ENCODE data around the gene PIK3R1.

PIK3R1 gene

GRCh38 chr5:68332556-68332955 is 117.0 kb downstream of the PIK3R1 start:
- peak; percentile 80 for DNase-seq

GRCh38 chr5:68333649-68334552 is 118.3 kb downstream of the PIK3R1 start:
- peak; percentile 86 for DNase-seq

GRCh38 chr5:68334553-68334886 is 119.0 kb downstream of the PIK3R1 start:
- DNase-seq = peak; percentile 52

- DNase-seq = no peak
These were observed 119.5 kb downstream of the PIK3R1 start for GRCh38 chr5:68335075-68335474.

GRCh38 chr5:68336200-68336599 is 120.6 kb downstream of the PIK3R1 start:
- no peak for DNase-seq

- no peak for DNase-seq
These were observed 121.7 kb downstream of the PIK3R1 start for GRCh38 chr5:68337235-68337634.

GRCh38 chr5:68339921-68340321 is 124.4 kb downstream of the PIK3R1 start:
- no peak for DNase-seq

- no peak for DNase-seq
These were observed 125.5 kb downstream of the PIK3R1 start for GRCh38 chr5:68341006-68341405.

GRCh38 chr5:68342693-68343092 is 127.1 kb downstream of the PIK3R1 start:
- no peak for DNase-seq

- DNase-seq = peak; percentile 43
These were observed 127.9 kb downstream of the PIK3R1 start for GRCh38 chr5:68343421-68343826.

GRCh38 chr5:68344447-68345111 is 129.0 kb downstream of the PIK3R1 start:
- DNase-seq = peak; percentile 85

GRCh38 chr5:68345171-68345570 is 129.6 kb downstream of the PIK3R1 start:
- DNase-seq = no peak

- DNase-seq = no peak
These were observed 130.0 kb downstream of the PIK3R1 start for GRCh38 chr5:68345582-68345981.

- DNase-seq = peak; percentile 80
These were observed 132.0 kb downstream of the PIK3R1 start for GRCh38 chr5:68347536-68347935.

GRCh38 chr5:68348447-68349222 is 133.1 kb downstream of the PIK3R1 start:
- no peak for DNase-seq

GRCh38 chr5:68350176-68350575 is 134.6 kb downstream of the PIK3R1 start:
- no peak for DNase-seq

All from inflammatory macrophage treated with lipopolysaccharide for 4 hours (primary cell).